HG02763 (cell line): ENCODE measurements around the gene CAMK4.
A peak's percentile ranks its signal among the peaks of the same experiment; 100 is the strongest.
"Not testable (repeated sequence)": the region's sequence is repeated elsewhere in the genome, so short reads cannot be mapped to it uniquely, and the experiment has no call there.

ENCODE experiments used
- ATAC-seq: cut with Tn5 transposase; IDR thresholded peaks from one replicate; pipeline ENCODE4 v1.9.1; 2021; ENCODE audit warnings: mild to moderate bottlenecking, moderate library complexity; ENCODE audit not compliant: unreplicated experiment

Gene CAMK4

DNA sequence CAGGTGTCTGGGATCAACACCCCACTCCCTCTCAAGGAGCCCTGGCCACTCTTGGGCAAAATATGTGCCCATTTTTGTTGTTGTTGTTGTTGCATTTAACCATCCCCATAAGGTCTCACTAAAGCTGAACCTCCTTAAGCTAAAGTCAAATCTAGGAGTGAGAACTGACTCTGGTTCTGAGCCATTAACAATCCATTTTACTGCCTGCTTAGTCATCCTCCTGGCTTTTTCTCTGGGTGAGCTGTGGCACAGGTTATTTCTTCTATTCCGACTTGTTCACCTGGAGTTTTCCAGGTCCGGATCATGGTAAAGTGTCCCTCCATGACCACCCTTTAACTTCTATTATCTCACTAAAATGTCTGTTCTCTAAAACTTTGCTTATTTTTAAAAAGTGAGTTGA is 85.2 kb downstream of the CAMK4 start:
- no peak for ATAC-seq

GRCh38 chr5:111310711-111311620 is 86.8 kb downstream of the CAMK4 start:
- no peak for ATAC-seq

GRCh38 chr5:111311666-111312065 is 87.5 kb downstream of the CAMK4 start:
- ATAC-seq, result no peak

DNA sequence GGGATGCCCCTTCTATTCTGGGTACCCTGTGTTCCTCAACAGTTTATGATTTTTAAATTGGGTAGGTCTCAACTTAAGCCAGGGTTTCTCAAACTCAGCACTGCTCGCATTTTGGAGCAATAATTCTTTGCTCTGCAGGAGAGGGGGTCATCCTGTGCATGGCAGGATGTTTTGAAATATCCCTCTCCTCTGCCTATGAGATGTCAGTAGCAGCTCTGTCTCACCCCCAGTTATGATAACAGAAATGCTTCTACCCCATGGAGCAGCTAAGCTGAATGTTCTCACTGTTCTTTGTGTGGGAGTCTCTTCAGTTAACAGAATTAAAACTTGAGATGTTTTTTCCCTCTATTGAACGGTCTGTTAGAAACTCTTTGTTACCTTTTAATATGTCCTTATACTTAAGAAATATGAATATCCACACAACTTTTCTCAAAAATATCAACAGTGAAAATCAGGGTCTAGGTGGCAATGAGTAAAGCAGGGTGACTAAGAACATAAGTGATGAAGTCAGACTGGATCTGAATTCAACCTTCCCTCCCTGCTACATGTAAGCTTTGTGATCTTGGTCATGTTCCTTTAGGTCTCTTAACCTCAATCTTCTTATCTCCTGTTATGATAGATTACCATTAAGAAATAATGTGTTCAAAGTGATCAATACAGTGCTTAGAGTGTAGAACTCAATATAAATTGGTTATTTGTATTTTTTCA is 89.0 kb downstream of the CAMK4 start:
- ATAC-seq, result no peak

GRCh38 chr5:111320953-111321352 is 96.8 kb downstream of the CAMK4 start:
- ATAC-seq, result no peak

DNA sequence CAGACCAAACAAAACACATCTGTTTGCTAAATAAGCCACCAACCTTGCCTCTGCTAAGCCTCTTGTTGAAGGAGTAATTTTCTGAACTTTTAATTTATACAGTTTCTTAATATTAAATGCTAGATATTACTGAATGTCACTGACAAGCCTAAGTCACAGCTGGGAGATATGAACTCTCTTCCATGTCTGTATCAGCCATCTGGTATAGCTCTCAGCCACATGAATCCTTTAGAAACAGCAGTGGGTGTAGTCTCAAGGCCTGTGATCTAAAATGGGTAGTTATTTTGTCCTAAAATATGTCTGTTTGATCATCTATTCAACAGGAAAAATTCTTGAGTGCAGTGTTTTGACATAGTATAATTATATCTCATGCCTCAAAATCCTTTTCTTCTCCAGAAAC is 97.2 kb downstream of the CAMK4 start:
- ATAC-seq, result no peak

DNA sequence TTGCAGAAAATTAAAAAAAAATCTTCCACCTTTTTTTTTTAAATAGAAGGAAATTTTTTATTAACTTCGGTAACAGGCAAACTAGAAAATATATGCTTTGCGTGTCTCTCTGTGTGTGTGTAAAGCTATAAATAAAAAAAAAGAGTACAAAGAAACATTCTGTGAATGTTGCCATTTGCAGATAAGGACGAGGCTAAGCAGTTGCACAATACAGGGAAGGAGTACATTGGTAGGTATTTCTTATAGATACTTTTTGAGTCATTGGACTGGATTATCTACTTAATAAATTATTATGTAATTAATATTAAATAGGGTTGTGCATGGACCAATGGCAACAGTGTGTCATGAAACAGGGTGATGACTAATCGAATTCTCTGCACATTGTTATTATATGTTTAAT is 102.4 kb downstream of the CAMK4 start:
- no peak for ATAC-seq

GRCh38 chr5:111337133-111337532 is 112.9 kb downstream of the CAMK4 start:
- ATAC-seq, result peak; percentile 46

- peak; percentile 53 for ATAC-seq
These were observed 113.5 kb downstream of the CAMK4 start for GRCh38 chr5:111337688-111338087.

DNA sequence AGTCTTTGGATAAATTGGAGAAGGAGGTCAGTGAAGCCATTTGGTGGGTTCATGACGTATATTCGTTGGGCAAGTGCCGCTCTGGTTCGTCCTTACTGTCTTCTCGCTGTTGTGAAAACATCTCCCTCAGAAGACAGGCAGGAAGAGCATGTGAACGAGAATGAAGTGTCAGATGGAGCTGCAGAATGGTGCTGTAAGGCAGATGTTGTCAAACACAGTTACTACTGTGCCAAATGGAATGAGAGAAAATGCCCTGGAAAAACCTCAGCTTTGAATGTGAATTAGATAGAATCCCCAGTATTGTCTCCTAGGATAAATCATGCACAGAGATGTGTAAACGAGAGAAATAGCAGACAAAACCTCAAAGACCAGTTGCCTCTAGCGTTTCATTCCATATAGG is 121.5 kb downstream of the CAMK4 start:
- ATAC-seq, result no peak

DNA sequence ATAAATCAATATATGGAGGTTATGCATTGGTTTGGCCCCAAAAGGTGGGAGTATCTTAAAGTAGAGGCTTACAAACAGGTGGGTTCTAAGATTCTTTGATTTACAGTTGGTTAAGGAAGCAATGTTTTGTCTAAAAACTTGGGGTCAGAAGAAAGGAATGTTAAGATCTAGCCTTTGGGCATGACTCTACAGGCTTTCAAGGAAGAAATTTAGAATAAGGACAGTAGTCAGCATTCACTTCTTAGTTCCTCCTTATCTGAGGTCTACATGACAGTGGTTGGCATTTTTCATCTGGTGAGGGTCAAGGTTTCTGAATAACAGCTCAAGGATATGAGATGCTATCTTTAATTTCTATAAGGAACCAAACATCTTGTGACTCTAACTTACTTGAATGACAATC is 122.8 kb downstream of the CAMK4 start:
- no peak for ATAC-seq

GRCh38 chr5:111348661-111349329 is 124.6 kb downstream of the CAMK4 start:
- no peak for ATAC-seq

- ATAC-seq, result no peak
These were observed 125.2 kb downstream of the CAMK4 start for GRCh38 chr5:111349429-111349828.

DNA sequence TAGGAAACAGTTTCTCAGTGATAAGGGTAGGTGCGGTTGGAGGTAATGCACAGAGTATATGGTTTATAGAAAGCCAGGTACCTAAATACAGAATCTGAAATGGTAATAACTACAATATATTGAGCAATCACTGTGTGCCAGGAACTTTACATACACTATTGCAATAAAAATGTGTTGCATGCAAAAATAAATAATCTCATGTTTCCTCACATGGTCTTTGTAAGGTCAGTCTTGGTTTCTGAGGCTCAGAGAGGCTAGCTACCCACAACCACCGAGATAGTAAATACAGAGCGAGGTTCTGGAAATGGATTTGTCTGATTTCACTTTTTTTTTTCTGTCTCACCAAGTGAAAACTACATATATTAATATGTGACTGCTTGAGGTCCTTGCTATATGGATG is 128.9 kb downstream of the CAMK4 start:
- no peak for ATAC-seq

DNA sequence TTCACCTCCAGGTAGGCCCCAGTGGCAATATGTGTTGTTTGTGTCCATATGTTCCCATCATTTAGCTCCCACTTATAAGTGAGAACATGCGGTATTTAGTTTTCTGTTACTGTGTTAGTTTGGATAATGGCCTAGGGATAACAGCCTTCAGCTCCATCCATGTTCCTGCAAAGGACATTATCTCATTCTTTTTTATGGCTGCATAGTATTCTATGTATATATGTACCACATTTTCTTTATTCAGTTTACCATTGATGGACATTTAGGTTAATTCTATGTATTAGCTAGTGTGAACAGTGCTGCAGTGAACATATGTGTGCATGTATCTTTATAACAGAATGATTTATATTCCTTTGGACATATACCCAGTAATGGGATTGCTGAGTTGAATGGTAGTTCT is 134.5 kb downstream of the CAMK4 start:
- ATAC-seq, result not testable (repeated sequence)

DNA sequence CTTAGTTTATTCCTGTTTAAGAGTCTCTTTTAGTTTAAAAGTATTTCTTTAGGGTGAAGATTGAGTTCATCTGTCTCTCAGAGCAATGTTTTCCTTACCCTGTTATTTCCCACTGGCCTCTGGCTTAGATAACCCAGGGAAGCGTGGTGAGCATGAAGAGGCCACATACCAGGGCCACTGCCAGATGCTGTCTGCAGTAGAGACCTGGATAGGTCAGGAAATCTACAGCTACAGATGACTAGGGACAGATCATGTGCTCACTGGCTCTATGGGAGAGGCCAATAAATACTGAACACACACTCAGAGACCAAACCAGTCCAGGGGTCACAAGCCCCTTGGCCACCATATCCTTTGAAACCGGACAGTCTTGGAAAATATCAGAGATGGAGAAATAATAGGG is 136.0 kb downstream of the CAMK4 start:
- no peak for ATAC-seq

DNA sequence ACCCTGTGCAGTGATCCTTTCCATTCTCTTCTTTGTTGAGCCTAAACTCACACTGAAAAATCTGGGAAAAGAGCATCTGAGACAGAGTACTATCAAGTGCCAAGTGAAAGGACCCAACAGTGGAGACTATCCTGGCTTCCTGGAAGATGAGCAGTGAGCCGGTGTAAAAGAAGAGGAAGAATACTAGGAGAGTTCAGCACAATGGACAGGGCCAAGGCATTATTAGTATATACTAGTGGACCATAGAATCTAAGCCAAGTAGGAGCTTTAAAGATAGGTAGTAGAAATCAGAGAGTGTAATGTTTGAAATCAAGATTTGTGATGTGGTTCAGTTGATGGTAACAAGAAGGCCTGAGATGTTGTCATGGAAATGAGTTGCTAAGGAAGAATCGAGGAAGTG is 140.8 kb downstream of the CAMK4 start:
- ATAC-seq, result no peak

DNA sequence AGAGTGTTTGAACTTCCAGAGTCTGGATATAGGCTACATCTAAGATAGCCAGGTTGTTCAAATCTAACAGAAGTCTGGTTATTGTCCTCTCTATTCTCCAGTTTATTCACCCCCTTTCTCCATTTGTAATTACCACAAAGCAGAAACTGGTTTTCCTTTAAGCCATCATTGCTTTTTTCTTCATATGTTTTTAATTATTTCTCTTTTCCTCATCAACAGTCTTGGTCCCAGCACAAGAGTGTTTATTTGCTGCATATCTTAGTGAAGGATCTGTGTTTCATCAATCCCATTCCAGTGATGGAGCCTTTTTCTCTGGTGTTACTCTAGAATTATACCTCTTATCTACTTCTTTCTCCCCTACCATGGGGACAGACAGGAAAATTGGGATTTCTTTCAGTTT is 142.2 kb downstream of the CAMK4 start:
- ATAC-seq, result no peak

DNA sequence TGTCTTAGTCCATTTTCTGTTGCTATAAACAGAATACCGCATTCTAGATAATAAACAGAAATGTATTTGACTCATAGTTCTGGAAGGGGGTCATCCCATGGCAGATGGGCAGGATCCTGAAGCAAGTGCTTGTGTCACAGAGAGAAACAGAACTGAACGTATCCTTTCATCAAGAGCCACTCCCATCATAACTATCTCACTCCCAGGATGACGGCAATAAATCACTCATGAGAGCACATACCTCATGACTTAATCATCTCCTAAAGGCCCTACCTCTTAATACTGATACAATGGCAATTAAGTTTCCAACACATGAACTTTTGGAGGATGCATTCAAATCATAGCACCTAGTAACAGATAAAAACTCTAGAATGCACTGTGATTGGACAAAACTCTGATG is 142.9 kb downstream of the CAMK4 start:
- no peak for ATAC-seq

DNA sequence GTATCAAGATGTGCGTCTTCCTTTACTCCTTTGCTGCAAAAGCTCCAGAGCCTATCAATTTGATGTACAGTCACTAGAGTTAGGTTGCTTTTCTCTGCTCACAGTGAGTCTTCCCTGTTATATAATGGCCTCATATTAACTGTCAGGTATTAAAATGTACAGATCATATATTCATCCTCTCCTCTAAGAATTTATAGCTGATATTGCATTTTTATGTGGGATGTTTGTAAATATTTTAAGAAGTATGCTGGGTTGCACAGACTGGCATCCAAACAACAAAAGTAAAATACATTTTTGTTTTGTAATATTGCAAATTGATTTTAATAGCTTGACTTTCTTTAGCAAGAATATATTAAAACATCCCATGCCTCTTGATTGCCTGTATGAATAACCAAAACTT is 148.6 kb downstream of the CAMK4 start:
- no peak for ATAC-seq

- no peak for ATAC-seq
These were observed 150.2 kb downstream of the CAMK4 start for GRCh38 chr5:111374380-111374779.

DNA sequence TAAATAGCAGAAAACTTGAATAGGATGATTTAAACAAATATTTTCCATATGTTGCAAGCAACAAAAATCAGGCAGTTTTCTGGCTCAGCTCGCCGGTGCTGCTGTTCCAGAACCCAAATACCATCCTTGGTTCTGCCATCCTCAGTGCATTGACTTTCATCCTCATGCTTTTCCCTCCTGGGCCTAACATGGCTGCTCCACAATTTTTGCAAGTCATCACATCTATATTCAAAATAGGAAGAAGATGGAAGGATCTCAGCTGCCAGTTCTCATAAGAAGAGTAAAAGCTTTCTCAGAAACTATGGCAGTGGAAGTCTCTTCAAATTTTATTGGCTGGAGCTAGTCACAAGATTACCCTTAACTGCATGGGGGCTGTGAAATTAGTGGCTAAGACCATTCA is 151.5 kb downstream of the CAMK4 start:
- no peak for ATAC-seq
